Prostate gland (tissue), 2 donors: Measurements from ENCODE around the gene KRTAP10-3. TPM values are rescaled to one million over a fixed set of nuclear protein-coding genes. Genes with fewer than 3 reads are reported as not detected.

Experiments used
- DNase-seq: peaks from one replicate; pipeline ENCODE4 v3.0.0-alpha.2; 2019; ENCODE audit warnings: low spot score
- H3K27ac ChIP-seq, 2 donors: fragments of 200-600 bp; sonication (generic); 2 replicates each; pipeline ENCODE4 v1.5.1; 2017 to 2019
- H3K27me3 ChIP-seq: fragments of 200-600 bp; sonication (generic); replicated peaks from 2 replicates; pipeline ENCODE4 v1.5.1; 2019; ENCODE audit not compliant: insufficient read depth
- H3K36me3 ChIP-seq, 2 donors: fragments of 200-600 bp; sonication (generic); 1 replicate in 1 of 2; 2 replicates in 1 of 2; pipeline versions ENCODE4 v1.5.1 to v1.8.1; 2017 to 2019
- H3K4me1 ChIP-seq: fragments of 200-600 bp; sonication (generic); replicated peaks from 2 replicates; pipeline ENCODE4 v1.5.1; 2019
- H3K4me3 ChIP-seq, 2 donors: fragments of 200-600 bp; sonication (generic); 2 replicates each; pipeline ENCODE4 v1.5.1; 2017 to 2019
- H3K9me3 ChIP-seq: fragments of 200-600 bp; sonication (generic); 2 replicates; pipeline ENCODE4 v1.5.1; 2017
- POLR2A ChIP-seq: fragments of 450-650 bp; IDR thresholded peaks from one replicate; pipeline ENCODE4 v1.6.1; 2016; ENCODE audit warnings: antibody characterized with exemption, mild to moderate bottlenecking
- POLR2AphosphoS5 ChIP-seq: sonication (generic); formaldehyde crosslinking; IDR thresholded peaks from one replicate; pipeline ENCODE4 v1.6.1; 2017; ENCODE audit warnings: antibody characterized with exemption
- WGBS: methylation state at CpG from one replicate; pipeline ENCODE4 v1.1.5; 2018; 5-methylcytosine and 5-hydroxymethylcytosine counted together
- intact Hi-C: fragments of 100-400 bp; cut with DNase I; formaldehyde crosslinking; loops from one replicate; pipeline ENCODE4 v1.14.2; 2022
- total RNA-seq, 2 donors: library from RNA; depleted of rRNA; stranded (reverse); fragments of >200 nt; gene quantifications; one replicate each; pipeline ENCODE4 v1.1.0, GENCODE V29; 2016
- TF ChIP-seq, protein P1 (sequence below), 4 experiments: fragments of 200-600 bp in 2 of 4; fragments of 450-650 bp in 2 of 4; sonication (generic) in 2 of 4; IDR thresholded peaks; 1 replicate in 3 of 4; 2 replicates in 1 of 4; pipeline ENCODE4 v1.5.1; 2016 to 2019; ENCODE audit warnings: antibody characterized with exemption in 4 of 4, mild to moderate bottlenecking in 2 of 4, moderate library complexity in 2 of 4

KRTAP10-3 gene
- total RNA-seq, 2 donors from 2014 or later, result not detected

DNA sequence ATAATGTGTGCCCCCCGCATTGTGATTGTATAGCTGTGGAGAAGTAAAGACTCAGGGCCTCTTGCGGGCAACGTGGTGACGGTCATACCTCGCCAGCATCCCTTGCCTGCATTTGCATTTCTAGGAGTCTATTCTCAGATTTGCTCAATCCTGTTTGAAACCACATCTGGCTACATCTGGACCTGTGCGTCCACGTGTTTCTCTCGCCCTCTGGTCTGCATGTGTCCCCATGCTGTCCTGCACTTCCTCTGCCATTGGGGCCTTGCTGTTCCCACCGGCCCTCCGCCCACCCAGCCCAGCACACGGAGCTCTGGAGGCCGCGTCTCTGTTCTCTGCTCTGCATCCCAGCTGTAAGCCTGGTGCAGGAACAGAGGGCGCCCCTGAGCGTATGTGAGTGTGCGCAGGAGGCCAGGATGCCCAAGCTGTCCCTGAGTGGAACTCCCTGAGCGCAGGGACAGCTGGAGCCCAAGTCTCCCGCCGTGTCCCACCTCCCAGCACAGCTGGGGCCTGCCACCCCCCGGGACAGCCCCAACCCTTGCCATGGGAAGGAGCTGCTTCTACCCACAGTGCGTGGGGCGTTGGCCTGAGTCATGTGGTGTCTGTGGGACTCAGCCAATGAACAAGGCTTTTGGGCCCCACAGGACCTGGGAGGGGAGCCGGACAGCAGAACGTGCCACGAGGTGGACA lies 8.9 kb downstream of the KRTAP10-3 start:
- Histone ChIP-seq H3K36me3 (no peaks in the 10 kb centered on the region), H3K27ac (no peak overlapping the region), H3K4me3 (no peak overlapping the region), H3K4me1 (no peaks in the 10 kb centered on the region), H3K9me3 (no peaks in the 10 kb centered on the region), H3K27me3 (no peaks in the 10 kb centered on the region)
- DNase-seq, result no peak
- WGBS, result 72% methylated on average over 22 of the region's 25 CpGs
- TF ChIP-seq POLR2AphosphoS5 (no peak), POLR2A (no peak)
- TF ChIP-seq, protein P1, sequence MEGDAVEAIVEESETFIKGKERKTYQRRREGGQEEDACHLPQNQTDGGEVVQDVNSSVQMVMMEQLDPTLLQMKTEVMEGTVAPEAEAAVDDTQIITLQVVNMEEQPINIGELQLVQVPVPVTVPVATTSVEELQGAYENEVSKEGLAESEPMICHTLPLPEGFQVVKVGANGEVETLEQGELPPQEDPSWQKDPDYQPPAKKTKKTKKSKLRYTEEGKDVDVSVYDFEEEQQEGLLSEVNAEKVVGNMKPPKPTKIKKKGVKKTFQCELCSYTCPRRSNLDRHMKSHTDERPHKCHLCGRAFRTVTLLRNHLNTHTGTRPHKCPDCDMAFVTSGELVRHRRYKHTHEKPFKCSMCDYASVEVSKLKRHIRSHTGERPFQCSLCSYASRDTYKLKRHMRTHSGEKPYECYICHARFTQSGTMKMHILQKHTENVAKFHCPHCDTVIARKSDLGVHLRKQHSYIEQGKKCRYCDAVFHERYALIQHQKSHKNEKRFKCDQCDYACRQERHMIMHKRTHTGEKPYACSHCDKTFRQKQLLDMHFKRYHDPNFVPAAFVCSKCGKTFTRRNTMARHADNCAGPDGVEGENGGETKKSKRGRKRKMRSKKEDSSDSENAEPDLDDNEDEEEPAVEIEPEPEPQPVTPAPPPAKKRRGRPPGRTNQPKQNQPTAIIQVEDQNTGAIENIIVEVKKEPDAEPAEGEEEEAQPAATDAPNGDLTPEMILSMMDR (IDR thresholded peaks at IDR 0.05), result no peak
- intact Hi-C loops, result no loop called here

DNA sequence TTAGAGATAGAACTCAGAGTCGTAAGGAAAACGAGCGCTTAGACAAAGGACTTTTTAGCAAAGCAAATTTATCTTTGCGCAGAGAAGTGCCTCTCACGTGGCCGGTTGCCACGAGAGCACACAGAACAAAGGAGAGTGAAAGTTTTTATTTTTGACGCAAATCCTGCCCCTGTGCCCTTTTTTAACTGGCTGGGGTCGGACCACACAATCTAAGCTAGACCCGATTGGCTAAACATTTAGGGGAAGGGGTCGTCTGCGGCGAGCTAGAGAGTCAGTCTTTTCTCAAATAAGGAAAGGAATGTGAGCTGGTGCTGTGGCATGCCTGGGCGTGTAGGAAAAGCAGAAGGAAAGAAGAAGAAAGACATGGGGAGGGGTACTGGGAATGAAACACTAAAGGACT lies 9.7 kb downstream of the KRTAP10-3 start:
- 17% methylated on average over 14 of the region's 14 CpGs for WGBS
- DNase-seq, result no peak
- intact Hi-C loops, result no loop called here
- Histone ChIP-seq H3K36me3 (no peaks in the 10 kb centered on the region), H3K9me3 (no peaks in the 10 kb centered on the region), H3K4me1 (no peaks in the 10 kb centered on the region), H3K4me3 (no peak overlapping the region), H3K27ac (no peak overlapping the region), H3K27me3 (no peaks in the 10 kb centered on the region)
- TF ChIP-seq POLR2A (no peak), POLR2AphosphoS5 (no peak)
- TF ChIP-seq, protein P1 (IDR thresholded peaks at IDR 0.05), result no peak

- no peak for DNase-seq
- no peak overlapping the region for H3K4me3 ChIP-seq
- 26% methylated on average over 13 of the region's 13 CpGs for WGBS
- H3K4me1 ChIP-seq, result no peaks in the 10 kb centered on the region
- H3K27me3 ChIP-seq, result no peaks in the 10 kb centered on the region
- H3K27ac ChIP-seq, result no peak overlapping the region
- H3K36me3 ChIP-seq, result no peaks in the 10 kb centered on the region
- H3K9me3 ChIP-seq, result no peaks in the 10 kb centered on the region
- intact Hi-C loops, result no loop called here
- TF ChIP-seq POLR2A (no peak), POLR2AphosphoS5 (no peak)
- TF ChIP-seq, protein P1 (IDR thresholded peaks at IDR 0.05), result no peak
Observed at GRCh38 chr21:44548381-44548780, 10.2 kb downstream of the KRTAP10-3 start.

- H3K36me3 ChIP-seq, result no peaks in the 10 kb centered on the region
- H3K9me3 ChIP-seq, result no peaks in the 10 kb centered on the region
- no peaks in the 10 kb centered on the region for H3K27me3 ChIP-seq
- no peak for DNase-seq
- H3K27ac ChIP-seq, result no peak overlapping the region
- intact Hi-C loops, result no loop called here
- no peaks in the 10 kb centered on the region for H3K4me1 ChIP-seq
- TF ChIP-seq, protein P1 (IDR thresholded peaks at IDR 0.05), result no peak
- TF ChIP-seq POLR2AphosphoS5, result no peak
- TF ChIP-seq POLR2A, result no peak
- WGBS, result 66% methylated on average over 5 of the region's 5 CpGs
- H3K4me3 ChIP-seq, result no peak overlapping the region
Observed at GRCh38 chr21:44547656-44548331, 10.8 kb downstream of the KRTAP10-3 start.

DNA sequence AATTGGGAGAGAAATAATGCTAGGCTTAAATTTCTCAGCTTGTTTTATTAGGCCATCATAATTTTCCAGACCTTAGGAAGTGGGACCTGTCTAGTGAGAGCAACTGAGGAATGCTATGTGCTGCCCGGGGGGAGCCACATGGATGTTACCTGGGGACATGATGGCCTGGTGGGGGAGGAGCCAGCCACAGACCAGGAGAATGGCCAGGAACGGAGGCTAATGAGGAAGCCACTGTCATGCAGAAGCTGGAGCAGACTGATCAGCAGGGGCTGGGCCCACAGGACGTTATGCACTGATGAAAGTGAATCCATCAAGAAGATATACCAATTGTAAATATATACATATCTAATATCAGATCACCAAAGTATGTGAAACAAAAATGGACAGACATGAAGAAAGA lies 14.0 kb downstream of the KRTAP10-3 start:
- no peaks in the 10 kb centered on the region for H3K4me1 ChIP-seq
- no peak for DNase-seq
- TF ChIP-seq POLR2A (no peak), POLR2AphosphoS5 (no peak)
- TF ChIP-seq, protein P1 (IDR thresholded peaks at IDR 0.05), result no peak
- WGBS, result 83% methylated on average over 3 of the region's 3 CpGs
- no peak overlapping the region for H3K4me3 ChIP-seq
- intact Hi-C loops, result no loop called here
- no peaks in the 10 kb centered on the region for H3K27me3 ChIP-seq
- H3K27ac ChIP-seq, result no peak overlapping the region
- no peaks in the 10 kb centered on the region for H3K36me3 ChIP-seq
- H3K9me3 ChIP-seq, result no peaks in the 10 kb centered on the region
